CD4-positive, alpha-beta T cell treated with Interleukin-4 for 1 hour (primary cell): ENCODE data around the gene KRT40.
"Not testable (repeated sequence)": the region's sequence is repeated elsewhere in the genome, so short reads cannot be mapped to it uniquely, and the experiment has no call there.

Experiments
- DNase-seq, 2 donors: peaks; one replicate each; pipeline ENCODE4 v3.0.0-alpha.2; 2020 to 2022

The KRT40 gene

DNA sequence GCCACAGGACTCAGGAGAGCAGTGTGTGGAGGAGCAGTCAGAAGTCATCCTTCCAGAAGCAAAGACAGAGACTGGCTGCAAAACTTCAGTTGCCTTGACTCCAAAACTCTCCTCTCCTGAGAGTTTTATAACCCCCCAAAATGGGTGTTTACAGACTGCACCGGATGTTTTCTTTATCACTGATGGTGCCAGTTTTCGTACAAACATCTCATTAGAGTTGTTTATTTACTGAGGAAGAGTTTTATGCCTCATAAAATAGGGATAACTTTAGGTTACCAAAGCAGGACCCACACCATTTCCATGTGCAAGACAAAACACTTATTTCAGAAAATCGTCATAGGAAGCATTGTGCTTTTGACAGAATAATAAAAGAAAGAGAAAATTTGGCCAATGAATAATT, at the start of gene KRT40:
Gene KRT40 (minus strand): TSS at position 101 of the 400 bp plus-strand sequence. CDS start 53 bp downstream, at position 48.
- no peak for DNase-seq

DNA sequence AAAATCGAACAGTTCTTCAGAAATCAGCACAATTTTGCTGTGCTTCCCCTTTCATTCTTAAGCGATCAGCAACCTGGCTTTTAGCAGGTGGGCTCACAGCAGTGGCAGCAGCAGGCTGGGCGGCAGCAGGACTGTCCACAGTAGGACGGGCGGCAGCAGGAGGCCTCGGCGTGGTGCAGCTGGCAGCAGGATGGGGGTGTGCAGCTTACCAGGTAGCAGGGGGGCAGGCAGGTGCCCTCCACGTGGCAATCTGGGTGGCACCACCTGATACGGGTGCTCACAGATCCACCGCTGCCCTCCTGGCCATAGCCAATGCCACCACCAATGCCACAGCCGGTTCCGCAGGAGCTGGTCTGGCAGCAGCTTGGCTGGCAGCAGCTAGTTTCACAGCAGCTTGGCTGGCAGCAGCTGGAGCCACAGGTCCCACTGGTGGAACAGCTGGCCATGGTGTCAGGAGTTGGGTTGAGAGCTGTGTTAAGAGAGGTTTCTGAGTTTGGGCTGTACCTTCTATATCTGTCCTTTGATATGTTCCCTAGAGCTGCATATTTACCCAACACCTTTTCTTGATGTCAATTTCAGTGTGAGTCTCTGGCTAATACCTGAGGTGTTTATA, 45.6 kb upstream of the KRT40 start, which contains the start of gene KRTAP1-4:
Gene KRTAP1-4 (minus strand): TSS at position 563 of the 613 bp plus-strand sequence. CDS start 117 bp downstream, at position 446.
- DNase-seq: no peak

DNA sequence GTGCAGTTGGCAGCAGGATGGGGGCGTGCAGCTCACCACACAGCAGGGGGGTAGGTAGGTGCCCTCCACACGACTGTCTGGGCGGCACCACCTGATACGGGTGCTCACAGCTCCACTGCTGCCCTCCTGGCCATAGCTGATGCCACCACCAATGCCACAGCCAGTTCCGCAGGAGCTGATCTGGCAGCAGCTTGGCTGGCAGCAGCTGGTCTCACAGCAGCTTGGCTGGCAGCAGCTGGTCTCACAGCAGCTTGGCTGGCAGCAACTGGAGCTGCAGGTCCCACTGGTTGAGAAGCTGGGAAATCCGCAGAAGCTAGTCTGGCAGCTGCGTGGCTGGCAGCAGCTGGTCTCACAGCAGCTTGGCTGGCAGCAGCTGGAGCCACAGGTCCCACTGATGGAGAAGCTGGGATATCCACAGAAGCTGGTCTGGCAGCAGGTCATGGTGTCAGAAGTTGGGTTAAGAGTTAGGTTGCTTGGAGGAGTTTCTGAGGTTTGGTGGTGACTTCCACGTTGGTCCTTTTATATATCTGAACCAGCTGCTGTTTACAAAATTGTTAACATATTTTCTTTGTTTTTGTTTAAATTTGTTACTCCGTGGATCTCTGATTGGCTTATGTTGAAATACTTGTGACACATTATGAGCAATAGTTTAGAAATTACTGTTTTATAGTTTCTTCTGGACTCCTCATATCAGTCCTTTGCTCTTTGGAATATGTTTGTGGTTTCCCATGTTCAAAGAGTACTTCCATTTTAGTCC, 42.8 kb upstream of the KRT40 start, which contains the start of gene KRTAP1-5:
Gene KRTAP1-5 (minus strand): TSS at position 494 of the 757 bp plus-strand sequence. CDS start 53 bp downstream, at position 441.
- DNase-seq: no peak

DNA sequence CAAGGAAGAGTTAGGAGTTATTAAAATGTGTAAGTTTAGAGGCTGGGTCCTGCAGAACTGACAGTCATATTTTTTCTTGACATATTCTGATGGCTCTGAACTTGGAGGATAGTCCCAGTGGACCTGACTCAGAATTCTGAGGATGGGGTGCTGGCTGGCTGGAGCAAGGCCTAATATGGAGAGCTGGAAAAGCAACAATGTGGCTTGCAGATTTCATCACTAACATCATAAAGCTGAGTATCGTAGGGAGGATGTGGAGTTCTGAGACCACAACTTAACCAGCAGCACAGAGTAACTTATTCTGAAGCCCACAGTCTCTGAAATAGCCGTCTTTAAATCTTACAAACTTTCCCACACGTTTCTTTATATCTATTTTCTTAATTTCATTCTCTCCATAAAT, 40.6 kb upstream of the KRT40 start:
- no peak for DNase-seq

DNA sequence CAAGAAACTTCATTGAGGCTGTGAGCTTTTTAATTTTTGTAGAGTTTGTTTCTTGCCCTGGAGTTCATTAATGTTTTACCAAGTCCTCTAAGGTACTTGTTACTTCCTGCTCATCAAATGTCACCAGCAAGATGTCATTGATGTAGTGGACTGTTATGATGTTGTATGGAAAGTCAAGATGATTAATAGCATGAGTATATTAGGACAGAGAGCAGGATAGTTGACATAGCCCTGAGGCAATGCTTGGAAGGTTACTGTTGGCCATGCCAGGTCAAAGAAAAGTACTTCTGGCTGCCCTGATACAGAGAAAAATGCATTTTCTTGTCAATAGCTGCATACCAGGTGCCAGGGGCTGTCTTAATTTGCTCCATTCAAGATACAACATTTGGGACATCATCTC, 36.2 kb upstream of the KRT40 start:
- no peak for DNase-seq

DNA sequence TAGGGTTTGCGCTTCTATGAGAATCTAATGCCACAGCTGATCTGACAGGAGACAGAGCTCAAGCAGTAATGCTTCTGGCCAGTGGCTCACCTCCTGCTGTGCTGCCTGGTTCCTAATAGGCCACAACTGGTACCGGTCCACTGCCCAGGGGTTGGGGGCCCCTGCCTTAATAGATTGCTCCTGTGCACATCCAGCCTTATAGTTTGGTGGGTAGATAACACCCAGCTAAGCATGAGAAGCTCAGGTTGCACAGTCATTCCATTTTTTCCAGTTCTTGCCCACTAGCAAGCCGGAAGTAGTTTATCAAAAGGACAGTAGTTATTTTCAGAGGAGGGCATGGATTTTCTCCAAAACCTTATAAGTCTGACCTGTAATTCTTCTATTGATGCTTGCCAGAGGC, 35.3 kb upstream of the KRT40 start:
- no peak for DNase-seq

DNA sequence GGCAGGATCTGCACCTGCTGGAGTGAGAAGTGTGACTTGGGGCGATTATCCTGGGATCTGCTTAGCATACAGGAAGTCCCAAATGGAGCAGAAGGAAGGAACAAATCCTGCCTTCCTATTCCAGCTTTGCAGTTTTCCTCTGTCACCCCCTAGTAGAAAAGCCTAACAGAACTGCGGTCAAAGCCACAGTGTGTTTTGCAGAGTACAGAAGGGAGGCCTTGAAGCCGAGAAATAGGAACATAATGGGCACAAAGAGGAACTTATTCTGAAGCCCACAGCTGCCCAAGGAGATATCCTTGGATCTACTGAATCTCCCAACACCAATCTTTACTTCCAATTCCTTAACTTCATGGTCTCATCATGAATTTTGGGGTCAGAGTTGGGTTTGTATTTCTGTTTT, 34.4 kb upstream of the KRT40 start:
- DNase-seq: no peak

DNA sequence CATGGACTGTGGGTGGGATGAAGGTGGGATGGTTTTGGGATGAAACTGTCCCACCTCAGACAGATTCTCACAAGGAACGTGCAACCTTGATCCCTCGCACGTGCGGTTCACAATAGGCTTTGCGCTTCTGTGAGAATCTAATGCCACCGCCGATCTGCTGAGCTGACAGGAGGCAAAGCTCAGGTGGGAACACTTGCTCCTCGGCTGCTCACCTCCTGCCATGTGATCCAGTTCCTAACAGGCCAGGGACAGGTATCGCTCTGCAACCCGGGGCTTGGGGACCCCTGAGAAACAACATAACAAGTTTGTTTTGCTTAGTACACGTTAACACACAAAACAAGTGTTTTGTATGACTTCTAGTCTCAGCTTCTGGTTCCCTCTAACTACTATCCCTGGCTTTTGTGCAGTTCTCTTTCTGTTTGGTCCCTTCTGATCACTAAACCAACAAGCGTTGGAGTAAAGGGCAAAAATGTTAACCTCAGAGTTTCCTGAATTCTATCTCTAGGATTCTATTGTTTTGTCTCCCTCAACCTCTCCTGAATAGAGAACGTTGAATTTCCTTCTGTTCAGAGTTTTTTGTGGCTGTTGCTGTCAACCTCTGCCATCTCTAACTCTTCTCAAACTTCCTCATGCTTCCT, 32.6 kb upstream of the KRT40 start:
- no peak for DNase-seq

DNA sequence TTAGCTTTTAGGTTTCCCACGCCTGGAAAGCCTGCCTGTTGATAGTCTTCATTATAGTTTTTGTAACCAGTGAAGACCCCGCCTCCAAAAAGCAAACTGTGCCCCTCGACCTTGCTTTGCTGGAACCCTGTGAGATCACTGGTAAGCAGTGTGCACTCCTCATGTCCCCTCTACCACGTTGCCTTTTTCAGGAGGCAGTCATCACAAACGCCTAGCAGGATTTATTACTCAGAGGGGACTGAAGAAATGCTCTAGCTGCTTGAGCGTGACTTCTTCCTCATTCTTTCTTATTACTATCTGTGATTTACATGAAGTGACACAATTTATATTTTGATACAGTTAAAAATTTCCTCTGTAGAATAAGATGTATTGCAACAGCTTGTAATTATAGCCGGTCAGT, 31.3 kb upstream of the KRT40 start:
- no peak for DNase-seq

DNA sequence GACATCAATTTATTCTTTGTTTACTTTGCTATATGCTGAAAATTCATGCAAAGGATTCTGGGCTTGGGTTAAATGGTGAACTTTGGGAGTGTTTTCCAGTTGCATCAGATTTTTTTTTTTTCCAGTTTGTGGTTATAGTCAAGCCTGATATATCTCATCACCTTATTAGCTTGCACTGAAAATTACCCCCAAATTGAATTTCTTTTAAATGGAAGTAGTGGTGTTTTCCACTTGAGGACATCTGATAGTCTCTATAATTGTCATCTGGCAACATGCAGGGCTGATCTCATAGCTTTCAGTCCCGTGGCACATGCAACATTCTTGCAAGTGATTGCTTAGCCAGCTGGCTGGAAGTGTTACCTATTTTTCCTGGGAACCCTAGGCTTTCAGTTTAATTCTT, 29.5 kb upstream of the KRT40 start:
- DNase-seq: no peak

DNA sequence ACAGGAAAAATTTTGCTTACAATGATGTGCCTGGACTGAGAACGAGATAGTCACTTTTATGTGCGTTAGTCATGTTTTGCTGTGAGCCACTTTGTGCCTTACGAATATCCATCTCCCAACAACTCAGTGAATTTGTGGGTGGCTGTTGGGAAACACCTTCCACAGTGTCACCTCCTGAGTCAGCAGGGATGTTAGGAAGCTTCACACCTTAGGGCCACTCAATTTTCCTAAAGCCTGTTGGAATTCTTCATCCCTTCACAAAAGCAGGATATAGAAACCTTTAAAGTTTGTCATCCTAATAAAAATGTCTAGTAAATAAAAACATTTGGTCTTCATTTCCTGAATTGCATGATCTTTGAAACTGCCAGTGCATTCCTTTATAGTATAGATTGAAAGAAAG, 29.1 kb upstream of the KRT40 start:
- DNase-seq: no peak

DNA sequence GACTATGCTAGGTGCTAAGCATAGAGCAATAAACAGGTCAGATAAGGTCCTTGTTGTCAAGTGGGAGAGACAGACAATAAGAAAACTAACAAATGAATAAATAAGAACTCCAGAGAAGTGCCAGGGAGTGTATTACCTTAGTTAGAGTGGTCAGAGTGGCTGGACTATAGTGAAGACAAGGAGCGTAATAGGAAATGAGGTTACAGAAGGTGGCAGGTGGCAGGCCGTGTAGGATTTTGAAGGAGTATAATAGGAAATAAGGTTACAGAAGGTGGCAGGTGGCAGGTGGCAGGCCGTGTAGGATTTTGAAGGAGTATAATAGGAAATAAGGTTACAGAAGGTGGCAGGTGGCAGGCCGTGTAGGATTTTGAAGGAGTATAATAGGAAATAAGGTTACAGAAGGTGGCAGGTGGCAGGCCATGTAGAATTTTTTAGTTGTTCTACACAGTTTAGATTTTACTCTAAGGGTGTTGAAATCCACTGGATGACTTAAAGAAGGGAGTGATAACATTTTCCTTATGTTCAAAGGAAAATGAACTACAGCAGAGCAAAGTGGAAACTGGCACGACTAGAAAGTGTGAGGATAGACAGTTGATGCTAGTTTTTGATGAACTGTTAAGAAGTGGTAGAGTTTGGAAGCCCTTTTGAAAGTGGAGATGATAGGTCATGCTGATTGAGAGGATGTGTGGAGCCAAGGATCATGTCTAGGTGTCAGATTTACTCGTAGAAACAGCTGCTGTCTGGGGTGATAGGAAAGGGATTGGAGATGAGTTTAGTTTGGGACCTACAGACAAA, 28.4 kb upstream of the KRT40 start:
- DNase-seq: no peak

DNA sequence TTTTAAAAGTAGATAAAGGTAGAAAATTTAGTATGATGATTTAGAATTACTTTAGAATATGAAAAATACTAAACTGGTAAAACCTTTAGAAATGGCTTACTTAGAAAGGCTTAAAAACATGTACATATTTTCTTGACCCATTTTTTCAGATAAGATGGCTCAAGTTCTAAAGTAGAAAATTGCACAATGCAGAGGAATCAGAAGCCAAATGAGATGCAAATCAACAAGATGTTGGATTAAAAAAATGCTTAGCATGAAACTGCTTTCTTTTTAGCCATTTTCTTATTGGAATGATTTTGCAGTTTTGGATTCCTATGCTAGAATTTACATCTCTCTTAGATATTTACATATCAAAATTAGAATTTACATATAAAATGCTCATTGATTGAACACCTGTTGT, 26.3 kb upstream of the KRT40 start:
- no peak for DNase-seq

DNA sequence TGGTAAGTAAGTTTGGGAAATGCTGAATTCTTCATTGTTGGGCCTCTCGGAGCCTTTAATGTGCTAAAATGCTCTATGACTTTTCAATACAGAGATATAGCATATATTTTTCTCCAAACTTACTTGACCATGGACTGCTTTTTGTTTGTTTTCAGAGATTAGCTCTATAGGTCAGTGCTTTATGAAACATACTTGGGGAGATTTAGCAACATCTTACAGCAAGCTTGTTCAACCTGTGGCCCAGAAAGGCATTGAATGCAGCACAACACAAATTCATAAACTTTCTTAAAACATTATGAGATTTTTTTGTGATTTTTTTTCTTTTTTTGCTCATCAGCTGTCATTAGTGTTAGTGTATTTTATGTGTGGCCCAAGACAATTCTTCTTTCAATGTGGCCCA, 25.8 kb upstream of the KRT40 start:
- DNase-seq: no peak

DNA sequence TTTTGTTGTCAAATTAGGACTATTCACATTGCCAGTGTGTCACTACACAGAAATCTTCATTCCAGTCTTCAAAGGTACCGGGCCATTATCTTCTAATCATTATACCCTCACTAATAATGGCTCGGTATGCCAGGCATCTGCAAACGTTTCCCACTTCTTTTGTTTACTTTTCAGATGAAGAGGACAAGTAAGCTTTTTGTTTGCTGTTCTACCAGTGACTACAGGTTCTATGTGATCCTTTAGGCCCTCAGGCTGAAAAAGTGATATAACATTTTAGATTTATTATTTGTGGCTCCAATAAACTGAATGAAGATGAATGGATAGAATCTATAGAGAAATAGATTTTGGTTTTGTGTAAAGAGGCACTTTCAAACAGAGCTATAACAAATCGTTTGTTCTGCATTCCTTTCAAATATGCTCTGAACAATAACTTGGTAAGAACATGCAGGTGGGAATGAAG, 25.2 kb upstream of the KRT40 start:
- DNase-seq: no peak

DNA sequence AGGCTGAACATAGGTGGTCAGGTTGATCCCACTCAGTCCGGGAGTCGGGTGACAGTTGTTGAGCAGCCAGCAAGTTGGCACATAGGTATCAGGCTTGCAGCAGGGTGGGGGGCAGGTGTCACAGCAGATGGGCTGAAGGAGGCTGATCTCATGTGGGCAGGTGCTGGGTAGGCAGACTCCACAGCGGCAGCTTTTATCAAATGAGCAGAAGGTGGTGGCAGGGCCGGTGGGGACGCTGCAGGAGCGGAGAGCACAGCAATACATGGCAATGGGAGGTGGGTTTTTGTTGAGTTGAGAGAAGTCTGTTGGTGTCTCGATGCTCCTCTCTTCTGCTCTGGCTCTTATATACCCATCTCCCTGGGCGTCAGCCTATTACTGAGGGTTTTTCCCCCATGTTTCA, 24.7 kb upstream of the KRT40 start, which contains the start of gene KRTAP3-1:
Gene KRTAP3-1 (minus strand): TSS at position 318 of the 400 bp plus-strand sequence. CDS start 54 bp downstream, at position 264.
- DNase-seq: no peak

DNA sequence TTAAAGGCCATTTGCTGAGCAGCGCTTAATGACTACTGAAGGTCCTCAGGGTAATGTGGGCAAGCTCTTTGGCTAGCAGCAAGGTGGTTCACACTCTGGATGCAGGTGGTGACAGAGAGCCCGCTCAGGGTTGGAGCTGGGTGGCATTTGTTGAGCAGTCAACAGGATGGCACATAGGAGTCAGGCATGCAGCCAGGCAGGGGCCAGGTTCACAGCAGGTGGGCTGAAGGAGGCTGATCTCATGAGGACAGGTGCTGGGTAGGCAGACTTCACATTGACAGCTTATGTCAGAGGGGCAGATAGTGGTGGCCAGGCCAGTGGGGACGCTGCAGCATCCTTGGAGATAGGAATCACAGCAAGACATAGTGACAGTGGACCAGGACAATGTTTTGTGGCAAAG, 20.3 kb upstream of the KRT40 start:
- no peak for DNase-seq

DNA sequence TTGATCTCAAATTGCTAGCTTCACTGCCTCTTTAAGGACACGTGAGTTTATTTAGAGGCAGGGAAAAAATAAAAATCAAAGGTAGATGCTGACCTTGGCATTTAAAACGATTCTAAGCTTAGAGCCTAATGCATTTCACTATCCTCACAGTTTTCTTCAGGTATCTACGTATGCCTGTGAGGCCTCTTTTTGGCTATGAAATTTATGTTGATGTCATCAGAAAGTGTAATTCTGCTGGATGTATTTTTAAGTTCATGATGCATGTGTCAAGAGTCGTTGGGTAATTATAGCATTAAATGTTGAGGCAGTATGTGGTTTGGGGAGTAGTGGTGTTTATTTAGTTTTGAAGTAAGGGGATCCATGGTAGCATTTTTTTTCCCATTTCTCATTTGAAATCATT, 19.8 kb upstream of the KRT40 start:
- DNase-seq: no peak

DNA sequence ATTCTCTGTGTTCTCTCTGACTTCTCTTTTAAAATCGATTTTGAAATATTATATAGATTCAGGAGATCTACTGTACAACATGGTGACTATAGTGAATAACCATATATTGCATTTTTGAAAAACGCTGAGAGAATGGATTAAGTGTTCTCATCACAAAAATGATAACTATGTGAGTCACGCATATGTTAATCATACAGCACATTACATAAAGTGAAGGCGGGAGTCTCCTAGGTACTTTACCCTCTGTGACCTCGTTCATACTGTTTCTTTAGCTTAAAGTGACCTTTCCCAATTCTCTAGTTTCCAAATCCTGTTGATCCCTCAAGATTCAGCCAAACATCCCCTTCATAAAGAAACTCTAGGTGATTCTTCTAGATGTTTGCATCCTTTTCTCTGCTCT, 18.7 kb upstream of the KRT40 start:
- DNase-seq: no peak

DNA sequence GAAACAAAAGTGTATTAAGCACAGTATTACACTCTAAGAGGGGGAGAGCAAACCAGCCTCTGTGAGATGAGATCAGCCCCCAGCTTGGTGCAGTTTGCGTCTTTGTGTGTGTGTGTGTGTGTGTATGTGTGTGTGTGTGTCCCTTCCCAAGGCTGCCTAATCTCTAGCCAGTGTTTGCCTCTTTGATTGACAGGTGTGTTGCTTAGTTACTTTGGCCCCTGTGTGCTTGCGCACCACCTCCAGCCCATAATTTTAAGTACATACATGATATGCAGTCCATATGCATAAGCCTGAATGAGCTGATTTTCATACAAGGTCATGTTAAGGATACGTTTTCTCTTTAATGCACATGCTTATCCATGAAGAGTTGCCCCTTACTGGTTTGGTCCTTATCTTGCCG, 17.7 kb upstream of the KRT40 start:
- no peak for DNase-seq

DNA sequence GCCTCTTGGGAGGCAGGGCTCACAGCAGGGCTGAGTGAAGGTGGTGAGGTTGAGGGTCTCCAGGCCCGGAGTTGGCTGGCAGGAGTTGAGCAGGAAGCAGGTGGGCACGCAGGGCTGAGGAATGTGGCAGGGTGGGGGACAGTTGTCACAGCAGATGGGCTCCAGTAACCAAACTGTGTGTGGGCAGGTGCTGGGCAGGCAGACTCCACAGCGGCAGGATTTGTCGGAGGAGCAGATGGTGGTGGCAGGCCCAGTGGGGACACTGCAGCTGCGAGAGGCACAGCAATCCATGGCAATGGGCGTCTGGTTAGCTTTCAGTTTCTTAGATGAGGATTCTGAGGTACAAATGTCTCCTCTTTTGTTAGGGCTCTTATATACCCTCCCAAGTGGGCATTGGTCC, 15.4 kb upstream of the KRT40 start, which contains the start of gene KRTAP3-2:
Gene KRTAP3-2 (minus strand): TSS at position 344 of the 400 bp plus-strand sequence. CDS start 53 bp downstream, at position 291.
- DNase-seq: not testable (repeated sequence)

DNA sequence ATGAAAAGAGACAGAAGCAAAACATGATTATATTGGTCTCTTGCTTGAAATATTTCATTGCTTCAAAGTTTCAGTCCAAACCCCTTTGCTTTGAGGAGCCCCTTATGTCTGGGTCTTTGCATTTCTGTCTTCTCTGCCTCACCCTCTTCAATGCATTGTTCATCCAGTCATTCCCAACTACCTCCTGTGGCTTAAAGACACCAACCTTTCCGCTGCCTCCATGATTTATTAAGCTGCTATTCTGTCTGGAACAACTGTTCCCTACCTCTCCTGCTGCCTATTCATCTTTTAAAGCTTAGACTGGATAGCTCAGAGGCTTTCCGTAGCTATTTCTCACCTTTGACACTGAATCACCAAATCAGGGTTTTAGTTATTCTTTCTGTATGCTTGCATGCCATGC, 13.2 kb upstream of the KRT40 start:
- DNase-seq: no peak

DNA sequence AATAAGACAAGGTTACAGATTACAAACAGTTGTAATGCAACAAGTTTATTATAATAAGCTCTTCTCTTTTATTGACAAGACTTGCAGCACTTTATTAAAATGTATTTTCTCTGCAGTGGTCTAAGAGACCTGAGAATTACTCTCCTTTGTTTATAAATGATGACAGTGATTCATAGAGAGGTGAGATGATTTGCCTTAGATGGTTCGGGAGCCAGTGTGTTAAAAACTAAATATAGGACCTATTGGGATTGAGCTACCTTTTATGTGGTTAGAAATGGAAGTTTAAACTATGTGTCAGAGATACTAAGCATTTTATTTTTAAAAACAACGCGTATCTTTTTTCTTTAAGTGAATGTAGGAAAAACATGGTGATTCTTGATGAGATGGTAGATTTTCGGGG, 12.7 kb upstream of the KRT40 start:
- DNase-seq: no peak
